ENCODE measurements around the gene THYN1.

THYN1 gene

DNA sequence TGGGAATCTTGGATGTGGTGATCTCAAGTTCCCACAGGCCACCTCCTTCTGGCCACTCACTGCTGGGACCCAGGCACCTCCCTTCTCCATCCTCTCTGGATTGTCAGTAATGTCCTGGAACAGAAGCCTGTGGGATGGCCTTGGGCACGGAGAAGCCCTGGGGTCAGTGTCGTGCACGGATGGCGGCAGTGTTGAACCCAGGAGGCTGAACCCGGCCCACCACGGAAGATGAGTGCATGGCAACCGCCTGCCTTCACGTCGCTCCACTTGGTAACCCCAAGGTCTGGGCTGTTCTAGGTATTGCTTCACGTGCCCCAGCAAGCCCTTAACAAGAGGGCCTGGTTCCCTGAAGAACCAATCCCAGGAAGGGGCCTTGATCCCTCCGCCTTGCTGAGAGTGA, 7.1 kb downstream of the THYN1 start:
- no peak for DNase-seq

DNA sequence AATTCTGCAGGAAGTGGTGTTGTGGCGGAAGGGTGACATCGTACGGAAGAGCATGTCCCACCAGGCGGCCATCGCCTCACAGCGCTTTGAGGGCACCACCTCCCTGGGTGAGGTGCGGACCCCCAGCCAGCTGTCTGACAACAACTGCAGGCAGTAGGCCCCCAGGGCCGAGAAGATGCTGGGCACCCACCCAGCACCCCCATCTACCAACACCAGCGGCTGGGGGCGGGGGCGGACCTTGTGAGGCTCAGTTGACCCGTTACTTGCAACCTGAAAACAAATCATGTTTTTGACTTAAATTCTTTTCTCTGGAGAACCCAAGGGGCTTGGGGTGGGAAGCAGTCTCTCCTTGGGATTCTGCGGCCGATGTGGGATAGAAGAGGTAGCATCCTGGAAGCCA, 7.7 kb downstream of the THYN1 start:
- DNase-seq: no peak

GRCh38 chr11:134244593-134244992, 8.6 kb downstream of the THYN1 start:
- DNase-seq: peak in 1 of 2 experiments; percentile 5

DNA sequence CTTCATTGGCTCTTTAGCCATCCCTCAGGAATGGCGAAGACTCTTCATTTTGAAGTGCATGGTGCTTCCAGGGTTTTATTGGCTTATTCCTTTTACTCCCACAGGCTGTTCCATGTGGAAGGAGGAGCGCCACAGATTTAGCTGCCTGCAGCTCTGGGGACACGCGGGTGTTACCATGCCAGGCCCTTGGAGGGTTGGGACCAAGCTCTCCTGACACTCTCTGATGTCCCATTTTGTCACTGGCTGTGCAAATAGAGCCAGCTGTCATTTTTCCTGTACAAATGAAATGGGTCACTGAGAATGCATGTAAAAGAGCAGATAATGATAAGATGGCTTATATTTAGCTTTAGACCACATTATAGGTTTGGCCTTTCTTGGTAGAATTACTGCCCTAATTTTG, 9.2 kb downstream of the THYN1 start:
- DNase-seq: no peak

DNA sequence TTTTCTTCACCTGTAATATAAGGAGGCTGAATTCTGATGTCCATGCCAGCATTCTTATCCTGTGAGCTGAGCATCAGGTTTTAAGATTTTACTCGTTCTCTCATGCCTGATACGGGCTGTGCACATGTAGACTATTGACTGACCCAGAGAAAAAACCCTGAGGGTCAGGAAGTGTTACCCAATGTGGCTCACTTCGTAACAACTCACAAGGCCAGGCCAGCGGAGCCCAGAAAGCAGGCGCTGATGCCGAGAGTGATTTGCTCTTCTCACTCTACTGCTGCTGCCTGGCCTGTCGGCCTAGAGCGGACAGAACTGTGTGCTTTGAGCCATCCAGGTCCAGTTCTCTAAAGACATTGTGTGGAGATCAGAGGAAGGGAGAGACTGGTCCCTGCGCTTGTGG, 10.8 kb downstream of the THYN1 start:
- DNase-seq: no peak

- no peak for DNase-seq
These were observed 12.6 kb downstream of the THYN1 start for GRCh38 chr11:134240592-134240991.

- no peak for DNase-seq
These were observed 14.2 kb downstream of the THYN1 start for GRCh38 chr11:134238956-134239355.

DNA sequence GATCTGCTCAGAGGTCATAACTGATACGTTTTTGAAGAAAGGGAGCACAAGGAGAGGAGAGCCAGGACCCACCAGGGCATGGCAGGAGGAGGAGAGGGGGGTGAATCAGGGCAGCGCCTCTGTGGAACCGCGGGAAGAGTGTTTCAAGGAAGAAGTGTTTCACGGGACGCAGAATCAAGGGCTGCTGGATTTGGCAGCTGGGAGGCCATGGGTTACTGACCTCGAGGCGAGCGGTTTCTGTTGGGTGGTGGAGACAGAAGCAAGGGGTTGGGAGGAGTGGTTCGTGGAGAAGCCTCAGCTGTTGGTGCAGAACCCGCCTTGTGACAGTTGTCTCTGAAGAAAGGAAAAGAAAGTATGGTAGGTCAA, 15.6 kb downstream of the THYN1 start:
- no peak for DNase-seq

GRCh38 chr11:134236834-134237556, 16.2 kb downstream of the THYN1 start:
- no peak for DNase-seq

- no peak for DNase-seq
These were observed 17.8 kb downstream of the THYN1 start for GRCh38 chr11:134235399-134235798.

GRCh38 chr11:134233729-134234179, 19.4 kb downstream of the THYN1 start:
- no peak for DNase-seq

DNA sequence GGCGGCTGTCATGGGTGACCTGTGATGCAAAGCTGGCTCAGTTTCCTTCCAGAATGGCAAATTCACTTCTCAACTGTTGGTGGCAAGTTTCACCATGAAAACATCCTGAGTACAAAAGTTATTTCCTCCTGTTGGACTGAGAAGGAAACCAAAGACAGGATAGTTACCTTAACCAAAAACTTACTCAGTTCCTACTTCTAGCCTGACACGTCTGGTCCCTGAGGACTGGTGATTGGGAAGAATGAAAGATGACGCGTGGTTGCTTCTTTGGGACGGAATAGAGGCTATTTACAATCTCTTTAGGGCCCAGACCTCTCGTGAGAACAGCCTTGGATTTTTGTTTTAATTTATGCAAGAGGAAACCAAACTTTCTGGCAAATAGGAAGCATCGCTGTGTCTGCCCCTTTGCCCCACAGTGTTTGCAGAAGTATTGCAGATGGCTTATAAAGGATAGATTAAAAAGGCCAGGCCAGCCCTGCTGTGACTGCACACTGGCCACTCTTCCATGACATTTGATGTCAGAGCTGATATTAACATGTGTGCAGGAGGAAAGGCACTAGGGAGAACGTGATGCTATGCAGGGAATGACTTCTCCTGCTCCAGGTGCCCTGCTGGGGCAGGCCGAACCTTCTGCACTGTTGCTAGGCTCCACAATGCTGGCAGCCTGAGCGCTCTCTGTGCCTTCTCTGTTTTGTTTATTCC, 21.0 kb downstream of the THYN1 start:
- no peak for DNase-seq

DNA sequence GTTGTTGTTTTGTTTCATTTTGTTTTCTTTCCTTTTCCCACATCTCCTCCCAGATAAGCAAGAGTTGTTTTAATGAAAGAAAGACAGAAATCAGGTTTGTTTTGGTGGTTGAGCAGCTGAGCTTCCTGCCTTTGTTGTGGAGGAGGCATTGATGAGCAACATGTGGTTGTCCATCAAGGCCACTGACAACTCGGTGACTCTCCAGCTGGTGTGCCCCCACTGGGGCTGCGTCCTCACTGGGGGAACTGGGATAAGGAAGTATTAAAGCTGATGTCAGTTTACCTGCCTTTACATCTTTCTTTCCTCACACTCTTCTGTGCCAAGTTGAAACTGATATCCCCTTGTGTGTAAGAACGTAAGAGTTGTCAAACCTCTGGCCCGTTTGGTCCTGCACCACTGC, 22.8 kb downstream of the THYN1 start:
- no peak for DNase-seq

DNA sequence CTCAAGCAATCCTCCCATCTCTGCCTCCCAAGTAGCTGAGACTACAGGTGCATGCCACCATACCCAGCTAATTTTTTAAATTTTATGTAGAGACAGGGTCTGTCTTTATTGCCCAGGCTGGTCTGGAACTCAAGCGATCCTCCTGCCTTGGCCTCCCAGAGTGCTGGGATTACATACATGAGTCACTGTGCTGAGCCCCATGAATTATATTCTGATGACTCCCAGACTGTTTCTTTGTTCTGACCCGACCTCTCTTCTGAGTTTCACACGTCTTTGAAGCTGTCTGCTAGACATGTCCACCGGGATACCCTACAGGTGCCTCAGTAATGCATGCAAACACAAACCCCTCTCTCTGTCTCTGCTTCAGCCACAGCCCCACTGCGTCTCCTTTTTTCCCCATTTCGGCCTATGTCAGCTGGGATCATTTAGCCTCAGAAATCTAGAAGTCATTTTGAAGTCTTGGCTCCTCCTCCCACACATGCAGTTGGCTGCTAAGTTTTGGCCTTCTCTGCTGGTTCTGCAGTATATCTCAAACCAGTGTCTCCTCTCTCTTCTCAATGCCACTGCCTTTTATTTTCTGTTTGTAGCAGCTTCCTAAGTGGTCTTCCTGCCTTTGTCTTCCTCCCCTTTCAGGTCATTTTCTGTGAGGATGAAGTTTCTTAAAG, 23.9 kb downstream of the THYN1 start:
- DNase-seq: no peak

DNA sequence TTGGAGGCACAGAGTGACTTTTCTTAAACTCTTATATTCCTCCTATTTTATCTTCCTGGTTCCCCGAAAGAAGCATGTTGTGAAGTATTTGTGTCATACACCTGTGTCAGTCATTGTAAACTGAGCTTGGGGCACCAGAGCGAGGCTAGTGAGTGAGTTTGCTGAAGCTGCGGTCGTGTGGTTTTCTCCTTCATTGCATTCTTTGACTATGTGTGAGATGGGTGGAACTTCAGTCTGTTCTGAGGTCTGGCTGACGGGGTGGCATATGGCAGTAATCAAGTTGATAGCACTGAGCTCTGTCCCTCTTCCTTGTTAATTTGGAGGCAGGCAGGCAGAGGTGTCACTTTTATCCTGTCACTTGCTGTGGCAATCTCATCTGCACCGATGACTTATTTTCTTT, 24.5 kb downstream of the THYN1 start:
- DNase-seq: peak in 1 of 2 experiments; percentile 10

GRCh38 chr11:134226806-134227325, 26.3 kb downstream of the THYN1 start:
- no peak for DNase-seq

- peak; percentile 44 to 48 for DNase-seq
These were observed 28.2 kb downstream of the THYN1 start for GRCh38 chr11:134224710-134225664.

DNA sequence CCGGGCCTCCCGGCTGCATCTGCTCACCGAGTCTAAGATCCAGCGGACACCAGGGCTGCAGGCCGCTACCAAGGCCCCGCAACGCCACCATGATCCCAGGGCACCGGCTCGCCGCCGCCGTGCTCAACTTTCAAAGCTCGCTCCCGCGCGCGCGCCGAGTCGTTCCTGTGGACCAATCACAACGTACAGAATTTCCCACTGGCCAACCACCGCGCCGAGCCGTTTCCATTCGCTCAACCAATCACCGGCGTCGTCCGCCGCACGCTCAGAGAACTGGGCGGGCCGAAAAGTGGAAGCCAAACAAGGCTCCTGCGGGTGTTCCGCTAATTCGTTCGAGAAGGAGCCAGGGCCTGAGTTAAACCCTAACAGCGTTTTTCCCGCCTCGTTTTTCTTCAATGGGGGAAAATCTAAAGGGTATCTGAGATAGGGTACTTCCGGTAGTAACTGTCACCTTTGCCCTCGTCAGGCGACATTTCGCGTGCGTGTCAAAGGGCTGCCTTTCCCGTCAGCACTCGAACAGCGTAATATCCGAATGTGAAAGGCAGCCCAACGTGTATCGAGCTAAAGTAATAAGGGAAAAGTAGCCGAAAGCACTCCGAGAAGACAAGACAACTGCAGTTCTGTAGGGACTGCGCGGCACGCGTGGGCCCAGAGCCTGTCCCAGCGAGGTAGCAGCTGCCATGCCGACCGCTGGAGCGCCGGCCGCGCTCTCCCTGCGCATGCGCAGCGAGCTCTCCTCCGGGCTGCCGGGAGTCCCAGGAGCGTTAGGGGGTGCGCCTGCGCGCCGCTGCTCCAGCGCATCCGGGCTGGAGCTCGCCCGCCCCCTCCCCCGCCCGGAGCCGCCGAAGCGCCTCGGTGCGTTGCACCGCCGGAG, 29.1 kb downstream of the THYN1 start, which contains the start of the genes NCAPD3 and VPS26B:
Gene NCAPD3, minus strand, starts transcription at position 132 of the 874 bp plus-strand sequence. Its CDS starts 41 bp downstream, at position 91.
Gene VPS26B, plus strand, starts transcription at position 836 of the 874 bp plus-strand sequence. CDS start 452 bp downstream, outside the sequence.
- peak; percentile 95 for DNase-seq

DNA sequence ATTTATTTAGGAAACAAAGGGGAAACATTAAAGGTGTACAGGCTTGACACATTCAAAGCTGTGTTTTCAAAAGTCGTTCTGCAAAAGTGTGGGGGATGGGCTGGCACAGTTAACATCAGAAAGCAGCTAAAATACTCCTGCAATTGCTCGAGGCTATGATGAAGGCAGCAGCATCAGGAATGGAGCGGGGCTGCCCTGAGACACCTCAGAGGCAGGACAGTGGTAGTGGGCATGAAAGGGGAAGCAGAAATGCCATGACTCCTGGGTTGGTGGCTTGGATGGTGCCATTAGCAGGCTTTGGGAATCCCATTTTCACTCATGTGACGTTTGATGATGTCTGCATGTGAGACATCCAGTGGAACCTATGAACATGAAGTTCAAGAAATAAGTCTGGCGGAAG, 30.0 kb downstream of the THYN1 start:
- no peak for DNase-seq

- no peak for DNase-seq
These were observed 36.3 kb downstream of the THYN1 start for GRCh38 chr11:134216816-134217215.

DNA sequence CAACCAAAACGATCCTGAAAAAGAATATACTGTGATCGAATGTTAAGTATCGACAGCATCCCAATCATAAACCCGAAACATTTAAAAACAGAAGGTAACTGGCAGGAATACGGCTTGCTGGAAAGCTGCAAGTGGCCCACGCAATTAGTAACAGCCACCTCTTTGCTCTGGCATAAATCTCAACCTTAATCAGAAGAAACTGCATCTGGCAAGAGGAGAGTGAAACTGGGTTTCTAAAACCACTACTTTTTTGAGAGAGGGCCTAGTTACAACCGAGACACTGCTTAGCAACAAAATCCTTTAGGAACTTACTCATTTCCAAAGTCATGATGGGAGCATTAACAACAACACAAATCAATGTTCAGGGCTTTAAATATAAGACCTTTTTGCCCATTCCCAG, 37.3 kb downstream of the THYN1 start:
- DNase-seq: no peak
